ENCODE measurements around the gene TNP1.

TNP1 gene

DNA sequence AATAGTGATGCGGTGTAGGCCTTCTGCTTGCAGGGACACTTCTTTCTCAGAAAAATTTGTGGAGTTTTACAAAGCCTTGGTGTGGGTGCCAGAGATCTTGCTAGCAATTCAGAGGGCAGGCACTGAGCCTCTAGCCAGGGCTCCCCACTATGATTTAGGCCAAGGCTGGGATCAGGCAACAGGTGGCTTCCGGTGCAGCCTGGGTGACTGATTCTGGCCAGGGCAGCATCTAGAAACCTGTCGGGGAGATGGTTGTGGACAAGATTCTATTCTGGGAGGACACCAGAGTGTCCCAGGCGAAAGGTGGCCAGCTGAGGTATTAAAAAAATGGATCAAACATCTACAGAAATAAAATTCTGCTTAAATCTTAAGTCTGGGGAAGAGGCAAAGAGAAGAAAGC, 21.5 kb upstream of the TNP1 start:
- H3K79me1 ChIP-seq (replicated peaks; ENCODE audit: low read length, poor library complexity, severe bottlenecking), result no peaks in the 10 kb centered on the region
- peaks cover 0 to 6% of the 10 kb centered on the region in 2 experiments for H3K27me3 ChIP-seq (ENCODE audit: control insufficient read depth in 1 of 2, insufficient read depth in 1 of 2, low read length in 2 of 2)
- H2BK15ac ChIP-seq (ENCODE audit: low read depth, poor library complexity, severe bottlenecking), result no peak overlapping the region
- no peak overlapping the region for H3K4me3 ChIP-seq (ENCODE audit: insufficient read depth in 1 of 2, low read depth in 1 of 2, low read length in 2 of 2)
- H3K9ac ChIP-seq (ENCODE audit: low read length), result no peak overlapping the region
- no peak overlapping the region for H3K23ac ChIP-seq (ENCODE audit: low read length in 2 of 2)
- no peak overlapping the region for H2AFZ ChIP-seq (ENCODE audit: low read depth, low read length)
- H3K9me3 ChIP-seq (ENCODE audit: control insufficient read depth, low read length), result no peaks in the 10 kb centered on the region
- peak overlapping the region; percentile 31 to 76 for H2BK12ac ChIP-seq (ENCODE audit: low read length in 2 of 2)
- H4K91ac ChIP-seq (ENCODE audit: low read length), result peak overlapping the region; percentile 5
- H2BK120ac ChIP-seq (ENCODE audit: low read depth, low read length), result no peak overlapping the region
- no peak overlapping the region for H3K27ac ChIP-seq (ENCODE audit: low read length, poor library complexity, severe bottlenecking)
- peak overlapping the region; percentile 15 to 59 for H3K4ac ChIP-seq (ENCODE audit: low read depth in 1 of 2, low read length in 2 of 2)
- no peak overlapping the region for H2BK5ac ChIP-seq (ENCODE audit: low read depth, low read length, poor library complexity, severe bottlenecking)
- WGBS, result 78% methylated on average over 3 of the region's 4 CpGs
- DNase-seq, result no peak
- H4K8ac ChIP-seq (ENCODE audit: low read length), result no peak overlapping the region
- H3K36me3 ChIP-seq (ENCODE audit: control insufficient read depth in 1 of 2, insufficient read depth in 2 of 2, low read depth in 1 of 2, low read length in 2 of 2), result no peaks in the 10 kb centered on the region
- H3K14ac ChIP-seq (ENCODE audit: low read length in 2 of 2), result no peak overlapping the region
- H3K4me1 ChIP-seq (ENCODE audit: control insufficient read depth, insufficient read depth, low read depth, low read length), result no peaks in the 10 kb centered on the region
- H3K4me2 ChIP-seq (ENCODE audit: low read length, poor library complexity, severe bottlenecking), result no peak overlapping the region
- H3K18ac ChIP-seq (ENCODE audit: low read depth in 1 of 2, low read length in 2 of 2), result no peak overlapping the region
- H2AK5ac ChIP-seq (ENCODE audit: low read length, severe bottlenecking), result no peak overlapping the region

DNA sequence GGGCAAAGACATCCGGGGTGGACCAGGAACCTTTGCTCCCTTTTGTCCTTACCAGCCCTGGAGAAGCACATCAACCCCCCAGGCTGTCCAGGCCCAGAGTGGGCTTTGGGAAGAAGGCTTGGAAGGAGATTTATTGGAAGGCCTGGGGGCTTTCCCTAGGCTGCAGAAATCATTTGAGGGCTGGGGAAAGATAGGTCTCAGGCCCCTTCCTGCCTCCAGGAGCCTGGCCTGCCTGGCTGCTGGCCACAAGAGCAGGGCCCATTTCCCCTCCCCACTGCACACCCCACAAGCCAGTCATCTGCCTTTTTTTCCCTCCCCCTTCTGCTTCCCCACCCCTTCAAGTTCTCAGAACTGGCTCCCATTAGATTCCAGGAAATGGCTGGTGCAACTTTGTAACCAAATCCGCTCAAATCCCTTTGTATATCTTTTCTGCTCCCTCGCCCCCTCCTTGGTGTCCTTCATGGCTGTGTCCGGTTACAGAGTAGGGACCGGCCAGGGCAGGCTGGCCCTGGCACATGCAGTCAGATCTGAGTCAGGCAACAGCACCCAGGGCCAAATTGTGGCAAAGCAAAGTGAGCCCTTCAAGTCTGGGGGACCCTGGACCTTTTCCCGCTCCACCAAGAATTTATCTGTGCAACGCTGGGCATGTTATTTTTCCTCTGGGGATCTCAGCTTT, 20.8 kb upstream of the TNP1 start:
- H3K23ac ChIP-seq (ENCODE audit: low read length in 2 of 2), result peak overlapping the region in 1 of 2 experiments; percentile 87
- H3K18ac ChIP-seq (ENCODE audit: low read depth in 1 of 2, low read length in 2 of 2), result peak overlapping the region; percentile 39 to 68
- H3K9ac ChIP-seq (ENCODE audit: low read length), result no peak overlapping the region
- H2AK5ac ChIP-seq (ENCODE audit: low read length, severe bottlenecking), result no peak overlapping the region
- no peaks in the 10 kb centered on the region for H3K36me3 ChIP-seq (ENCODE audit: control insufficient read depth in 1 of 2, insufficient read depth in 2 of 2, low read depth in 1 of 2, low read length in 2 of 2)
- H2BK5ac ChIP-seq (ENCODE audit: low read depth, low read length, poor library complexity, severe bottlenecking), result no peak overlapping the region
- no peak overlapping the region for H2BK120ac ChIP-seq (ENCODE audit: low read depth, low read length)
- peak overlapping the region in 1 of 2 experiments; percentile 57 for H3K14ac ChIP-seq (ENCODE audit: low read length in 2 of 2)
- H3K4me2 ChIP-seq (ENCODE audit: low read length, poor library complexity, severe bottlenecking), result no peak overlapping the region
- peak overlapping the region; percentile 31 to 76 for H2BK12ac ChIP-seq (ENCODE audit: low read length in 2 of 2)
- H2AFZ ChIP-seq (ENCODE audit: low read depth, low read length), result peak overlapping the region; percentile 69
- H3K27ac ChIP-seq (ENCODE audit: low read length, poor library complexity, severe bottlenecking), result no peak overlapping the region
- H4K91ac ChIP-seq (ENCODE audit: low read length), result peak overlapping the region; percentile 78
- no peaks in the 10 kb centered on the region for H3K79me1 ChIP-seq (replicated peaks; ENCODE audit: low read length, poor library complexity, severe bottlenecking)
- no peak overlapping the region for H2BK15ac ChIP-seq (ENCODE audit: low read depth, poor library complexity, severe bottlenecking)
- H3K4me3 ChIP-seq (ENCODE audit: insufficient read depth in 1 of 2, low read depth in 1 of 2, low read length in 2 of 2), result no peak overlapping the region
- peak overlapping the region; percentile 78 for H4K8ac ChIP-seq (ENCODE audit: low read length)
- no peaks in the 10 kb centered on the region for H3K4me1 ChIP-seq (ENCODE audit: control insufficient read depth, insufficient read depth, low read depth, low read length)
- 83% methylated on average over 7 of the region's 7 CpGs for WGBS
- H3K4ac ChIP-seq (ENCODE audit: low read depth in 1 of 2, low read length in 2 of 2), result peak overlapping the region; percentile 59 to 67
- H3K27me3 ChIP-seq (ENCODE audit: control insufficient read depth in 1 of 2, insufficient read depth in 1 of 2, low read length in 2 of 2), result peaks cover 0 to 5% of the 10 kb centered on the region in 2 experiments
- no peaks in the 10 kb centered on the region for H3K9me3 ChIP-seq (ENCODE audit: control insufficient read depth, low read length)
- peak; percentile 55 for DNase-seq

DNA sequence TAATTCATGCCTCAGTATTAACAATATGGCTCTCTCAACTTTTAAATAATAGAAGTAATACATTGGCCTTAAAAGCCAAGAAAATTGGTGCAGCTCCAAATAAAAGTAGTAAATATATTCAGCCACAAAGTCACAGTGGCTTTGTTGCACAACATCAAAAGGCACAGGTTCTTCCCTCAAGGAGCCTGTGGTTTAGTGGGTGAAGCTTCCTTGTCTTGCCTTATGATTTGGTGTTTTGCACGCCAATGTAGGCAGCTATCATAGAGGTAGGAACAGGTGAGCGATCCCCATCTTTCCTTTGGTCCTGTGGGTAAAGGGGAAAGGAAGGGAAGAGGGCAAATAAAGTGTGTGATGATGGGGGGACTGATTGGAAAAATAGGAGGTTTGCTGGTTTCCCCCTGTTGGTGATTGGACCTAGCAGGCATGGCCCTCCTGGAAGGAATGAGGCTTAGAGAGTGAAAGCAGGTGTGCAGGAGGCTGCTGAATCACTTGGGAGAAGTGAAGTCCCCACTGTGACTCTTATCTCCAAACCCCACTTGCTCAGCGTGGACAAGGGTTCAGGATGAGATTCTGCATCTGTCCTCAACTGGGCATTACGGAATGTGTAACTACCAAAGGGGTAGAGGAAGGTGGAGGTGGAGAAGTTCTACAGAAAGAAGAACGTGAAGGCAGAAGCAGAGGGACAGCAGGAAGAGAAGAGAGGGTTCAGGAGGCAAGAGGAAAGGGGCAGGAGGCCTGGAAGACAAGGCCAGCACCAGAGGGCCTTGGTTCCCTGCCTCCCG, 20.1 kb upstream of the TNP1 start:
- H3K14ac ChIP-seq (ENCODE audit: low read length in 2 of 2), result peak overlapping the region in 1 of 2 experiments; percentile 11
- H2BK120ac ChIP-seq (ENCODE audit: low read depth, low read length), result no peak overlapping the region
- H2BK5ac ChIP-seq (ENCODE audit: low read depth, low read length, poor library complexity, severe bottlenecking), result no peak overlapping the region
- peak overlapping the region; percentile 54 for H4K91ac ChIP-seq (ENCODE audit: low read length)
- no peak overlapping the region for H3K4me2 ChIP-seq (ENCODE audit: low read length, poor library complexity, severe bottlenecking)
- peak overlapping the region; percentile 78 for H4K8ac ChIP-seq (ENCODE audit: low read length)
- peaks cover 0 to 5% of the 10 kb centered on the region in 2 experiments for H3K27me3 ChIP-seq (ENCODE audit: control insufficient read depth in 1 of 2, insufficient read depth in 1 of 2, low read length in 2 of 2)
- H3K4me3 ChIP-seq (ENCODE audit: insufficient read depth in 1 of 2, low read depth in 1 of 2, low read length in 2 of 2), result no peak overlapping the region
- H2BK15ac ChIP-seq (ENCODE audit: low read depth, poor library complexity, severe bottlenecking), result no peak overlapping the region
- no peak overlapping the region for H3K9ac ChIP-seq (ENCODE audit: low read length)
- DNase-seq, result no peak
- peak overlapping the region in 1 of 2 experiments; percentile 67 for H3K4ac ChIP-seq (ENCODE audit: low read depth in 1 of 2, low read length in 2 of 2)
- H3K9me3 ChIP-seq (ENCODE audit: control insufficient read depth, low read length), result no peaks in the 10 kb centered on the region
- no peak overlapping the region for H2AK5ac ChIP-seq (ENCODE audit: low read length, severe bottlenecking)
- H3K36me3 ChIP-seq (ENCODE audit: control insufficient read depth in 1 of 2, insufficient read depth in 2 of 2, low read depth in 1 of 2, low read length in 2 of 2), result no peaks in the 10 kb centered on the region
- no peaks in the 10 kb centered on the region for H3K79me1 ChIP-seq (replicated peaks; ENCODE audit: low read length, poor library complexity, severe bottlenecking)
- WGBS, result 89% methylated on average over 6 of the region's 6 CpGs
- no peak overlapping the region for H3K27ac ChIP-seq (ENCODE audit: low read length, poor library complexity, severe bottlenecking)
- H3K18ac ChIP-seq (ENCODE audit: low read depth in 1 of 2, low read length in 2 of 2), result peak overlapping the region in 1 of 2 experiments; percentile 68
- no peaks in the 10 kb centered on the region for H3K4me1 ChIP-seq (ENCODE audit: control insufficient read depth, insufficient read depth, low read depth, low read length)
- peak overlapping the region in 1 of 2 experiments; percentile 76 for H2BK12ac ChIP-seq (ENCODE audit: low read length in 2 of 2)
- H2AFZ ChIP-seq (ENCODE audit: low read depth, low read length), result no peak overlapping the region
- H3K23ac ChIP-seq (ENCODE audit: low read length in 2 of 2), result peak overlapping the region in 1 of 2 experiments; percentile 40

DNA sequence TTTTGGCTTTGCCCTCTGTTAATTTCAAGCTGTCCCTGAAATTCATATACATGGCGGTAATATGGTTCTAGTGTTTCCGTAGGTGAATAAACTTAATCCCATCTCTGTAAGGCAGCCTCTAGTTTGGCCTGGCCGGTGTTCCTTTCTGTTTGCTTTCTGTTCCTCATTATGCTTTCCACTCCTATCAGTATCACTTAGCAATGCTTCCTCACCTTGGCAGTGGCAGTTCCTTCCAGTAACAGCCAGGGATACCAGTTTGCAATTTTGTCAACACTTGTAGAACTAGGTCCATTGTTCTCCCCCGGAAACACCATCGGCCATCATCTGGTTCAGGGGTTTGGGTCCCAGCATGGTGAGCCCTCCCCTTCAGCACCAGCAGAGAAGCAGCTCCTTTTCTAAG, 18.2 kb upstream of the TNP1 start:
- Histone ChIP-seq H2BK12ac (ENCODE audit: low read length in 2 of 2) (no peak overlapping the region), H3K4me1 (ENCODE audit: control insufficient read depth, insufficient read depth, low read depth, low read length) (no peaks in the 10 kb centered on the region), H3K27ac (ENCODE audit: low read length, poor library complexity, severe bottlenecking) (no peak overlapping the region), H3K4me3 (ENCODE audit: insufficient read depth in 1 of 2, low read depth in 1 of 2, low read length in 2 of 2) (no peak overlapping the region), H4K8ac (ENCODE audit: low read length) (no peak overlapping the region), H3K23ac (ENCODE audit: low read length in 2 of 2) (no peak overlapping the region), H3K79me1 (replicated peaks; ENCODE audit: low read length, poor library complexity, severe bottlenecking) (no peaks in the 10 kb centered on the region), H3K9ac (ENCODE audit: low read length) (no peak overlapping the region), H3K18ac (ENCODE audit: low read depth in 1 of 2, low read length in 2 of 2) (peak overlapping the region in 1 of 2 experiments; percentile 21), H2BK120ac (ENCODE audit: low read depth, low read length) (no peak overlapping the region), H2AK5ac (ENCODE audit: low read length, severe bottlenecking) (no peak overlapping the region), H3K36me3 (ENCODE audit: control insufficient read depth in 1 of 2, insufficient read depth in 2 of 2, low read depth in 1 of 2, low read length in 2 of 2) (no peaks in the 10 kb centered on the region), H3K9me3 (ENCODE audit: control insufficient read depth, low read length) (no peaks in the 10 kb centered on the region), H3K4me2 (ENCODE audit: low read length, poor library complexity, severe bottlenecking) (no peak overlapping the region), H2BK15ac (ENCODE audit: low read depth, poor library complexity, severe bottlenecking) (no peak overlapping the region), H2AFZ (ENCODE audit: low read depth, low read length) (no peak overlapping the region), H4K91ac (ENCODE audit: low read length) (no peak overlapping the region), H2BK5ac (ENCODE audit: low read depth, low read length, poor library complexity, severe bottlenecking) (no peak overlapping the region), H3K27me3 (ENCODE audit: control insufficient read depth in 1 of 2, insufficient read depth in 1 of 2, low read length in 2 of 2) (no peaks in the 10 kb centered on the region), H3K4ac (ENCODE audit: low read depth in 1 of 2, low read length in 2 of 2) (no peak overlapping the region), H3K14ac (ENCODE audit: low read length in 2 of 2) (no peak overlapping the region)
- WGBS, result 98% methylated on average over 5 of the region's 5 CpGs
- no peak for DNase-seq

Data from mesenchymal stem cell (in vitro differentiated cells and primary cell).